Inflammatory macrophage treated with lipopolysaccharide for 1 hour (primary cell): ENCODE data around the gene PCSK5.

ENCODE experiments used
- DNase-seq, 2 donors: peaks; one replicate each; pipeline ENCODE4 v3.0.0-alpha.2; 2020 to 2022

Gene PCSK5

GRCh38 chr9:76203373-76203772, 312.9 kb downstream of the PCSK5 start:
- DNase-seq = peak in 1 of 2 donors; percentile 10

DNA sequence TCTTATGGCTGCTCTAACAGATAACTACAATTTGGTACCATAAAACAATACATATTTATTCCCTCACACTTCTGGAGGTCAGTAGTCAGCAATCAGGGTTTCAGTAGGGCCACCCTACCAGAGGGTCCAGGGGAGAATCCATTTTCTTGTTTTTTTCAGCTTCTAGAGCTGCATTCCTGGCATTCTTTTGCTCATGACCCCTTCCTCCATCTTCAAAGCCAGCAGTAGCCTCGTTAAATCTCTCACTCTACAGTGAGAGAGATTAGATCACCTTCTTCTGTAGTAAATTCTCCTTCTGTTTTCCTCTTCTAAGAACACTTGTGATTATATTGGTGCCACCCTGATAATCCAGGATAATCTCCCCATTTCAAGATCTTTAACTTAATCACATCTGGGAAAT, 316.3 kb downstream of the PCSK5 start:
- DNase-seq = no peak

GRCh38 chr9:76213751-76214150, 323.3 kb downstream of the PCSK5 start:
- DNase-seq = no peak

GRCh38 chr9:76215066-76215465, 324.6 kb downstream of the PCSK5 start:
- no peak for DNase-seq

GRCh38 chr9:76216161-76216649, 325.7 kb downstream of the PCSK5 start:
- peak; percentile 46 to 48 for DNase-seq

- no peak for DNase-seq
Measured at GRCh38 chr9:76218117-76218885, 327.8 kb downstream of the PCSK5 start.

GRCh38 chr9:76218886-76219445, 328.5 kb downstream of the PCSK5 start:
- DNase-seq = no peak

GRCh38 chr9:76219560-76220151, 329.2 kb downstream of the PCSK5 start:
- no peak for DNase-seq

- DNase-seq = no peak
Measured at GRCh38 chr9:76221423-76221822, 330.9 kb downstream of the PCSK5 start.

- DNase-seq = no peak
Measured at GRCh38 chr9:76223749-76224340, 333.4 kb downstream of the PCSK5 start.

GRCh38 chr9:76227156-76227555, 336.7 kb downstream of the PCSK5 start:
- no peak for DNase-seq

- peak; percentile 52 to 66 for DNase-seq
Measured at GRCh38 chr9:76231001-76231400, 340.5 kb downstream of the PCSK5 start.

- DNase-seq = no peak
Measured at GRCh38 chr9:76232861-76233489, 342.5 kb downstream of the PCSK5 start.

- no peak for DNase-seq
Measured at GRCh38 chr9:76240578-76240977, 350.1 kb downstream of the PCSK5 start.

DNA sequence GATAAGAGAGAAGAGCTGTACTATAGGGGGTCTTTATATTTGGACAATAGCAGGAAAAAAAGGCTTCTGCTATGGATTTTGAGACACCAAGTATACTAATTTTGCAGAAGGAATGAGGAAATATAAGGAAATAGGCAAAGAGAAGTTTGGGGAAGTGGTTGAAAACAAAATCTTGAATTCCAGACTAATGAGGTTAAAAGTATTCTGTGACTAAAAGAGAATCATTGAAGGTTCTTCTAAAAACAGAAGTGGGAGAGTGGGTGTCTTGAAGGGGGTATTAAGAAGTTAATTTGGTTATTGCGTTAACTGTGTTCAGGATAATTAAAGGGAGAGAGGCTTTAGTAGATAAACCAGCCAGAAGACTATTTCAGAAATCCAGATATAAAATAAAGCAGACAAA, 355.0 kb downstream of the PCSK5 start:
- DNase-seq = peak; percentile 68 to 76

- DNase-seq = no peak
Measured at GRCh38 chr9:76246680-76247079, 356.2 kb downstream of the PCSK5 start.

GRCh38 chr9:76247426-76247825, 357.0 kb downstream of the PCSK5 start:
- DNase-seq = no peak

DNA sequence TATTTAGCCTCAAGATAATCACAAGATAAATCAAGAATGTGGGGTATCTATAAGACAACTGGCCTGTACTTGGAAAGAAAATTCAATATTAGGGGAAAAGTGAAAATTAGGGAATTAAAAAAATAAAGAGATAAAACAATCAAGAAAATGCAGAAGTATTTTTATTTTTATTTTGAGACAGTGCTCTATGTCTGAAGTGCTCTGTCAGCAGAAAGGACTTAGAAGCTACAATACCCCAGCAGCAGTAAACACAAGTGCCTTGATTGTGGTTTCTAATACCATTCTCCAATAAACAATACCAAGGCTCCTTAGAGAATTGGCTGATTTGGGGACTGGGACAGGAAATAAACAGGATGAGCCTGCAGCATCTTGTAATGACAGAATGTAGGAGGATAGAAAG, 358.8 kb downstream of the PCSK5 start:
- DNase-seq = no peak

GRCh38 chr9:76255781-76256455, 365.4 kb downstream of the PCSK5 start:
- peak; percentile 67 to 75 for DNase-seq

DNA sequence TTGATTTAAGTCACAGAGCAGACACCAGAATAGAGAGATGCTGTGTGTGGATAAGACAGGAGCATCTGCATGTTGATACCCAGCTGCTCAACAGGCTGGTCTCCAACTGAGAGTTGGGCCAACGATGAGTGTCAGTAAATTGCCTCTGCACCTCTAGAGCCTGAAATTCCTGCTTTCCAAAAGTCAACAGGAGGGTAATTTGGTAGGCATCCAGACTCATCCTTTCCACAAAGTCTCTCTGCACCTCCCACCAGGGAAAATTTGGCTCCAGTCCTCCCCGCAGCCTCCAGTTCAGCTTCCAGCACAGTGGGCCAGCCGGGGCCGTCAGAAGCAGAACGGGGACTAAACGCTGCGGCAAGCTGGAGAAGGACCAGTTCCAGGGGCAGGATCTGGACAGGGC, 366.8 kb downstream of the PCSK5 start:
- DNase-seq = no peak

- DNase-seq = no peak
Measured at GRCh38 chr9:76266649-76267283, 376.3 kb downstream of the PCSK5 start.

GRCh38 chr9:76267284-76267652, 376.8 kb downstream of the PCSK5 start:
- DNase-seq = no peak
